Heart right ventricle (tissue), 16 donors: ENCODE results near the gene TMTC1. TPM values are rescaled to one million over a fixed set of nuclear protein-coding genes. Genes with fewer than 3 reads are reported as not detected.

ENCODE experiments used
- ATAC-seq, 8 donors: fragments of 200-7000 bp; cut with Tn5 transposase; one replicate each; pipeline ENCODE4 v1.9.1; 2020; ENCODE audit warnings: mild to moderate bottlenecking in 8 of 8, moderate library complexity in 8 of 8, moderate number of reproducible peaks in 1 of 8
- DNase-seq, 2 donors: peaks; one replicate each; pipeline ENCODE4 v3.0.0-alpha.2; 2020
- H3K27ac ChIP-seq, 10 donors: fragments of 200-600 bp; sonication (generic) in 2 of 10; one replicate each; pipeline versions ENCODE4 v1.5.0 to v1.8.0; 2020 to 2022; ENCODE audit warnings: mild to moderate bottlenecking in 3 of 10
- H3K27me3 ChIP-seq, 7 donors: fragments of 200-600 bp; one replicate each; pipeline ENCODE4 v1.8.0; 2021 to 2022; ENCODE audit warnings: mild to moderate bottlenecking in 2 of 7
- H3K36me3 ChIP-seq, 9 donors: fragments of 200-600 bp; sonication (generic) in 1 of 9; one replicate each; pipeline versions ENCODE4 v1.5.0 to v1.8.0; 2020 to 2022; ENCODE audit warnings: mild to moderate bottlenecking in 2 of 9
- H3K4me1 ChIP-seq, 9 donors: fragments of 200-600 bp; sonication (generic) in 1 of 9; one replicate each; pipeline versions ENCODE4 v1.5.0 to v1.8.0; 2020 to 2022; ENCODE audit warnings: mild to moderate bottlenecking in 4 of 9
- H3K4me3 ChIP-seq, 10 donors: fragments of 200-600 bp; sonication (generic) in 2 of 10; one replicate each; pipeline versions ENCODE4 v1.5.0 to v1.8.0; 2020 to 2022; ENCODE audit warnings: mild to moderate bottlenecking in 7 of 10, moderate library complexity in 2 of 10
- H3K9me3 ChIP-seq, 11 donors: fragments of 200-600 bp in 10 of 11; sonication (generic) in 2 of 11; one replicate each; pipeline versions ENCODE4 v1.5.0 to v1.8.0; 2013 to 2022; ENCODE audit warnings: mild to moderate bottlenecking in 2 of 11, control low read depth in 1 of 11, moderate library complexity in 1 of 11
- WGBS, 2 donors: extraction: QIAGEN DNeasy Blood & Tissue Kit; methylation state at CpG; one replicate each; pipeline ENCODE4 v1.1.7; 2013; ENCODE audit warnings: inconsistent platforms in 1 of 2; 5-methylcytosine and 5-hydroxymethylcytosine counted together
- intact Hi-C, 10 donors: fragments of 100-400 bp; cut with DNase I; formaldehyde crosslinking; loops; one replicate each; pipeline versions ENCODE4 v1.11.1 to v1.14.2; 2022
- polyA plus RNA-seq, 2 donors: library from polyadenylated mRNA; stranded (reverse); fragments of 200-250 nt; gene quantifications; one replicate each; pipeline ENCODE4 v1.2.3, GENCODE V29; 2013
- total RNA-seq, 10 donors: library from RNA; stranded (reverse); fragmentation: NEBNext Ultra II Directional in 3 of 10; extraction: Animal tissue kit (Norgen Biotek cat#: 25700) in 3 of 10; gene quantifications; one replicate each; pipeline versions ENCODE4 v1.2.1 to v1.2.4, GENCODE V29; 2021 to 2023
- TF ChIP-seq, protein P1 (sequence below), 9 donors: fragments of 200-600 bp; sonication (generic) in 2 of 9; IDR thresholded peaks; one replicate each; pipeline versions ENCODE4 v1.5.0 to v1.8.0; 2021 to 2022; ENCODE audit warnings: antibody characterized with exemption in 9 of 9, mild to moderate bottlenecking in 5 of 9, moderate library complexity in 1 of 9
- donor health status: Arrhythmogenic right ventricular cardiomyopathy.
- donor health status: ischemic (EF 13 %, LVEDD 7.1; RV severe dilation, severe dysfunction).
- donor health status: healthy with polysubstance abuse.
- donor health status: DM: no; HTN: yes; CAD: no.
- donor health status: DM: no; HTN: no; CAD: no.
- donor health status: ischemic (EF 25% LVEDD 6.9; RV normal size, moderate dysfunction).
- donor health status: ischemic (EF 25% LVEDD 5.7; RV mildly dilated, moderate dysfunction).
- donor health status: healthy.
- donor health status: DM: yes; HTN: yes; CAD: no.
- donor health status: Ischemic cardiomyopathy.
- donor health status: ischemic (EF 35%, LVEDD 5.7; RV mildly dilated, moderate dysfunction).
- donor health status: nonischemic (EF 11% LVEDD 7.7; RV severe dilation, severe dysfunction).
- donor health status: DM: yes; HTN: yes; CAD: no.
- donor health status: PGD.
- donor health status: ischemic (EF 29% LVEDD 5.4; RV normal size, mild dysfunction).
- donor health status: nonischemic (EF 23%, LVEDD 6.1; RV moderate dilation, normal function).

Gene TMTC1
- total and polyA plus RNA-seq, 12 donors: 9.6 to 54.2 (median 22.9) TPM

- H3K36me3 ChIP-seq: peaks cover 0 to 80% (median 19%) of the 10 kb centered on the region in 9 donors
- no peak overlapping the region for H3K4me3 ChIP-seq
- no peaks in the 10 kb centered on the region for H3K27me3 ChIP-seq
- H3K27ac ChIP-seq: peak overlapping the region in 8 of 10 donors; percentile 11 to 65 (median 57)
- peak in 1 of 2 donors; percentile 31 for DNase-seq
- intact Hi-C loops: no loop called here
- ATAC-seq: peak; percentile 61 to 83 (median 75)
- no peaks in the 10 kb centered on the region for H3K9me3 ChIP-seq
- H3K4me1 ChIP-seq: peaks cover 5 to 29% (median 19%) of the 10 kb centered on the region in 9 donors
- TF ChIP-seq, protein P1, sequence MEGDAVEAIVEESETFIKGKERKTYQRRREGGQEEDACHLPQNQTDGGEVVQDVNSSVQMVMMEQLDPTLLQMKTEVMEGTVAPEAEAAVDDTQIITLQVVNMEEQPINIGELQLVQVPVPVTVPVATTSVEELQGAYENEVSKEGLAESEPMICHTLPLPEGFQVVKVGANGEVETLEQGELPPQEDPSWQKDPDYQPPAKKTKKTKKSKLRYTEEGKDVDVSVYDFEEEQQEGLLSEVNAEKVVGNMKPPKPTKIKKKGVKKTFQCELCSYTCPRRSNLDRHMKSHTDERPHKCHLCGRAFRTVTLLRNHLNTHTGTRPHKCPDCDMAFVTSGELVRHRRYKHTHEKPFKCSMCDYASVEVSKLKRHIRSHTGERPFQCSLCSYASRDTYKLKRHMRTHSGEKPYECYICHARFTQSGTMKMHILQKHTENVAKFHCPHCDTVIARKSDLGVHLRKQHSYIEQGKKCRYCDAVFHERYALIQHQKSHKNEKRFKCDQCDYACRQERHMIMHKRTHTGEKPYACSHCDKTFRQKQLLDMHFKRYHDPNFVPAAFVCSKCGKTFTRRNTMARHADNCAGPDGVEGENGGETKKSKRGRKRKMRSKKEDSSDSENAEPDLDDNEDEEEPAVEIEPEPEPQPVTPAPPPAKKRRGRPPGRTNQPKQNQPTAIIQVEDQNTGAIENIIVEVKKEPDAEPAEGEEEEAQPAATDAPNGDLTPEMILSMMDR (IDR thresholded peaks at IDR 0.05): no peak
- WGBS, 2 donors: 10 to 22% methylated on average over 8 of the region's 8 CpGs
Measured at GRCh38 chr12:29754235-29755189, 29.2 kb downstream of the TMTC1 start.

- Histone ChIP-seq H3K9me3 (no peaks in the 10 kb centered on the region), H3K4me3 (no peak overlapping the region), H3K4me1 (peaks cover 5 to 24% (median 19%) of the 10 kb centered on the region in 9 donors), H3K27me3 (no peaks in the 10 kb centered on the region), H3K27ac (no peak overlapping the region), H3K36me3 (peaks cover 0 to 79% (median 16%) of the 10 kb centered on the region in 9 donors)
- 97 to 99% methylated on average over 3 of the region's 3 CpGs for WGBS, 2 donors
- intact Hi-C loops: no loop called here
- TF ChIP-seq, protein P1 (IDR thresholded peaks at IDR 0.05): no peak
- DNase-seq (no peak), ATAC-seq (no peak)
Measured at GRCh38 chr12:29752121-29752520, 31.6 kb downstream of the TMTC1 start.

DNA sequence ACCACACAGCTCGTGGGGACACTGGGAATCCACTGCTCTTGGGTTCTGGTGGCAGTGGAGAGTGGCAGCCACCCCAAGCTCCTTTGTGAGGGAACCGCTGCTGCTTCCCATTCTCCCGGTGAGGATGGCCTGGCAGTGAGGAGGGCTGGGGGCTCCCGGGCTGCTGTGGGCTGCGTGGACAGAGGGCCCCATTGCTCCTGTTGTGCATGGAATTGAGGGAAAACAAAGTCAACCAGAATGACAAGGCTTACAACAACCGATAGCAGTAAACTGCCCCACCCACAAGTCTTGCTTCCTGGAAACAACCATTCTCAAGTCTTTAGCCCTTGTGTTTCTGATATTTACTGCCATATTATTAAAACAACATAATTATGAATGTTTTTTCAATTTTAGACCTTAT lies 32.1 kb downstream of the TMTC1 start:
- H3K4me1 ChIP-seq: peaks cover 5 to 24% (median 19%) of the 10 kb centered on the region in 9 donors
- DNase-seq: no peak
- H3K27ac ChIP-seq: no peak overlapping the region
- H3K27me3 ChIP-seq: no peaks in the 10 kb centered on the region
- H3K4me3 ChIP-seq: no peak overlapping the region
- ATAC-seq: no peak
- 85 to 87% methylated on average over 6 of the region's 6 CpGs for WGBS, 2 donors
- peaks cover 0 to 76% (median 15%) of the 10 kb centered on the region in 9 donors for H3K36me3 ChIP-seq
- no peaks in the 10 kb centered on the region for H3K9me3 ChIP-seq
- intact Hi-C loops: no loop called here
- TF ChIP-seq, protein P1 (IDR thresholded peaks at IDR 0.05): no peak

DNA sequence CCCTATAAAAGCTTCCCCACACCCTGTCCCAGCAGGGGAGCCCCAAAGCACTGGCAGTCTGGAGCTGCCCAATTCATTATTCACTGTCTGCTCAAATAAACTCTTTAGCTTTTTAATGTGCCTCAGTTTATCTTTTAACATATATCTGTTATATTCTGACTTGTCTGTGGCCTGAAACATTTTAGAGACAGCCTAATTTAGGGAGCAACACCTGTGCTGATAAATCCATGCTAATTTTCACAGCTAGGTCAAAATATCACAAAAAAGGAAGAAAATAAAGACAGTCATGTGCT lies 32.9 kb downstream of the TMTC1 start:
- ATAC-seq: no peak
- H3K4me3 ChIP-seq: no peak overlapping the region
- TF ChIP-seq, protein P1 (IDR thresholded peaks at IDR 0.05): no peak
- H3K4me1 ChIP-seq: peaks cover 5 to 24% (median 19%) of the 10 kb centered on the region in 9 donors
- no peaks in the 10 kb centered on the region for H3K9me3 ChIP-seq
- no peak overlapping the region for H3K27ac ChIP-seq
- H3K36me3 ChIP-seq: peaks cover 0 to 80% (median 15%) of the 10 kb centered on the region in 9 donors
- intact Hi-C loops: no loop called here
- H3K27me3 ChIP-seq: no peaks in the 10 kb centered on the region
- DNase-seq: no peak
